NCI-H2227 (cell line): ENCODE data around the gene PLEKHG4.

ENCODE experiments used
- DNase-seq: peaks from one replicate; lab custom pipeline; 2025; ENCODE audit not compliant: unreplicated experiment; lab: John Stamatoyannopoulos, UW

Gene PLEKHG4, protein sequence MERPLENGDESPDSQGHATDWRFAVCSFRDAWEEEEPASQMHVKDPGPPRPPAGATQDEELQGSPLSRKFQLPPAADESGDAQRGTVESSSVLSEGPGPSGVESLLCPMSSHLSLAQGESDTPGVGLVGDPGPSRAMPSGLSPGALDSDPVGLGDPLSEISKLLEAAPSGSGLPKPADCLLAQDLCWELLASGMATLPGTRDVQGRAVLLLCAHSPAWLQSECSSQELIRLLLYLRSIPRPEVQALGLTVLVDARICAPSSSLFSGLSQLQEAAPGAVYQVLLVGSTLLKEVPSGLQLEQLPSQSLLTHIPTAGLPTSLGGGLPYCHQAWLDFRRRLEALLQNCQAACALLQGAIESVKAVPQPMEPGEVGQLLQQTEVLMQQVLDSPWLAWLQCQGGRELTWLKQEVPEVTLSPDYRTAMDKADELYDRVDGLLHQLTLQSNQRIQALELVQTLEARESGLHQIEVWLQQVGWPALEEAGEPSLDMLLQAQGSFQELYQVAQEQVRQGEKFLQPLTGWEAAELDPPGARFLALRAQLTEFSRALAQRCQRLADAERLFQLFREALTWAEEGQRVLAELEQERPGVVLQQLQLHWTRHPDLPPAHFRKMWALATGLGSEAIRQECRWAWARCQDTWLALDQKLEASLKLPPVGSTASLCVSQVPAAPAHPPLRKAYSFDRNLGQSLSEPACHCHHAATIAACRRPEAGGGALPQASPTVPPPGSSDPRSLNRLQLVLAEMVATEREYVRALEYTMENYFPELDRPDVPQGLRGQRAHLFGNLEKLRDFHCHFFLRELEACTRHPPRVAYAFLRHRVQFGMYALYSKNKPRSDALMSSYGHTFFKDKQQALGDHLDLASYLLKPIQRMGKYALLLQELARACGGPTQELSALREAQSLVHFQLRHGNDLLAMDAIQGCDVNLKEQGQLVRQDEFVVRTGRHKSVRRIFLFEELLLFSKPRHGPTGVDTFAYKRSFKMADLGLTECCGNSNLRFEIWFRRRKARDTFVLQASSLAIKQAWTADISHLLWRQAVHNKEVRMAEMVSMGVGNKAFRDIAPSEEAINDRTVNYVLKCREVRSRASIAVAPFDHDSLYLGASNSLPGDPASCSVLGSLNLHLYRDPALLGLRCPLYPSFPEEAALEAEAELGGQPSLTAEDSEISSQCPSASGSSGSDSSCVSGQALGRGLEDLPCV

DNA sequence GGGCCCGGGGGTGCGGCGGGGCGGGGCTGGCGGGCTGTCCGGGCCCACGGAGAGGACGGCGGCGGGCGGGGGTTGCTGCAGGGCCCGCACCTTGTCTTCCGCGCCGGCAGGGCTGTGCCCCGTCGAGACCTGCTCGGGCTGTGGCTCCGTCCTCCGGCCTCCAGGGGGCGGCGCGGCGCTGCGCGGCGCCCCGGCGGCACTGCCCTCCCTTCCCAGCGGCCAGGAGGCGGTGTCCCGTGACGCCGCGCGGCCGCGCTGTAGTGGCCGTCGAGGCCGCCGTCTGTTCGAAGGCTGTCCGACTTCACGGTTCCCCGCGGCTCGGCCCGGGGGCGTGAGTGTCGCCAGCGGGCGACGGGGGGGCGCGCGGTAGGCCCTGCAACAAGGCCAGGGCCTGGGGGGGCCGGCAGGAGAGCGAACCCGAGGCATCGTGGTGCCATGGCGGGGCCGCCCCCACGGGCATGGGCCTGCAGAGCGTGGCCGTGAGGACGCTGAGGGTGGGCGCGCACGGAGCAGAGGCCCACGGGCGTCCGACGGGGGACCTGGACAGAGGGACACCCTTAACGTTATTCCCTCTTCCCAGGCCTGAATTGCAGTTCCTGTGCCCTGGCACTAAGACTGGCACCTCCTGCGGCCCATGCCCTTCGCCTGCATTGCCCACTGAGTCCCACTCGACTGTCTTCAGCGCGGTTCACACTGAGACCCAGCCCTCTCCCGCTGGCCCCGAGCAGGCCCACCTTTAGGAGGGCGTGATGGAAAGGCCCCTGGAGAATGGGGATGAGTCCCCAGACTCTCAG lies at the start of gene PLEKHG4:
TSS of gene PLEKHG4 (plus strand) at position 237 of the 794 bp plus-strand sequence. CDS start at position 750, 513 bp downstream.
- peak; percentile 83 for DNase-seq

DNA sequence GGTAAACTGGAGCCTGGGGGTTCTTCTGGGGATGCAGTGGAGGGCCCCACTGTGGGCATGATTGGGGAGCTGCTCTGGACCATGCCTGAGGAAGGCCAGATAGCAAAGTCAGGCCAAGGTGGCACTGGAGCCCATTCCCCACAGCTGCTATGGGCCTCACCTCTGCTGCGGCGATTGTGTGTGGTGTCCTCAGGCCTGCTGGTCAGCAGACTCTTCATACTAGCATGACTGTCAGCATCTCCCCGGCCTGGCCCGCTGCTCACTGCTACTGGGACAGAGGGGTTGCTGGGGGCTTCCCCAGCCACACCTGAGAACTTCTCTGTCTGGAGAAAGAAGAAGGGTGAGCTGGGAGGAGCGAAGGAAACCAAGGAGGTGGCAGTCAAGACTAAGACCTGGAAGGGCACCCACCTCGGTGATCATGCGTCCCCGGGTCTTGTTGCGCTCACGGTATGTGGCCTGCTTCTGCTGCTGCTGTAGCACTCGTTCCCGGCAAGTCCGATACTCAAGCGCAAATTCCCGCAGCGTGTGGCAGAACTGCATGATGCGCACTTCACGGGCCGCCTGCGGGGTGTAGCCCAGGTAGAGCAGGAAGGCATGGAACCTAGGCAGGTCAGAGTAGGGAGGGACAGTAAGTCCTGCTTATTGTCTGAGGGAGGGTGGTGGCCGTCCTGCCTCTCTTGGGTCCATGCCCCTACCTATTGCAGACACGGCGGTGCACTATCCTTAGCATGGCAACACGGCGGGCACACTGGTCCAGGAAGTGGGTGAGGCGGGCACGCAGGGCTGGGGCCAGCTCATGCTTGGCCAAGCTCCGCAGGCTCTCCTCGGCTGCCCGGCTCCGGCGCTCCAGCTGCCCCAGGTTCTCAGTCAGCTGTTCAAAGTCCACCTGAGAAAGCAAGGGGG lies 49.2 kb upstream of the PLEKHG4 start:
- no peak for DNase-seq

DNA sequence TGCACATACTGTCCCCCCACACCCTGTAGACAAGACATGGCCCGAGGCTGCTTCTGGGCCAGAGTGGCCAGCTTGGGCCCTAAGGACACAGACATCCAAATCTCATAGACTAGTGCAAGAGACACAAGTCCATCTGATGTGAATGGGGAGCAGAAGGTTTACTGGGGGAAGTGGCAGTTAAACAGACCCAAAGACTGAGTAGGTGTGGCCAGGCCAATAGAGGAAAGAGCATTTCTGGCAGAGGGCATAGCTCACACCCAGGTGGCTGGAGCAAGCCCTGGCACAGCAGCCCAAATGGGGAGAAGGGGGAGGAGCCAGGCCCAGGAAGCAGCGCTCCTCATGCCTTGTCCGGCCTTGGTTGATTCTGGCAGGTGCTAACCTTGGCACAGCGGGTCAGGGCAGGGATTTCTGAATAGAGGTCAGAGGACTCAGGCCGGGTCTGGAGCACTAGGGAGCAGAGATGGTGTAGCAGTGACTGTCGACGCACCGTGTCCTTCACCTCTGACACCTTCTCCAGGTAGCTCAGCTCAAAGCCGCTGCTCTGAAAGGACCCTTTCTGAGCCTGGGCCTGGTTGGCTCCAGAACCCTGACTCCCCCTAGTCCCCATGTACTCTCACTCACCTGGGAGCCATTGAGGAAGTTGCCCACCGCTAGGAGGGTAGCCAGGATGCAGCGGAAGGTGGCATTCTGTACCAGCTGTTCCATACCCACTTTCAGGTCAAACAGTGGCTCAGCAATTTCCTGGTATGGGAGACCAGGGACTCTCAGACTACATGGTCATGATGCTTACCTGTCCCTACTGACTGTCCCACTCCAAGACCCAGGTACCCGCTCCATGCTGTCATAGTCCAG lies 48.3 kb upstream of the PLEKHG4 start:
- DNase-seq: no peak

DNA sequence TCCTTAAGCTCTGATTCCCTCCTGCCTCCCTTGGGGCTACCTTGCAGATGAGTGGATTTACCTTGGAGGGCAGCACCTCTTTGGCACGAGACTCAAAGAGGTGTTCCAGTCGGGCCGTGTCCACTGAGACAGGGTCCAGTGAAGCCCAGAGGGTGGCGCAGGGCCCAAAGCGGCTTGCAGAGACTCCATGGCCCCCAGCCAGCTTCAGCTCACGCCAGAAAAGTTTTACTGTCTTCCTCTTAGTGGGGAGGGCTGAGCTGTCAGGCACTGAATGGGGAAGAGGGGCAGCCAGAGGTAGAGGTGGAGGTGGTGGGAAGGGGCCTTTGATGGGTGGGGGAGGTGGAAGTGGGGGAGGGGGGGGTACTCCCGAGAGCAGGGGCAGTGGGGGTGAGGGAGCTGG lies 45.7 kb upstream of the PLEKHG4 start:
- no peak for DNase-seq

DNA sequence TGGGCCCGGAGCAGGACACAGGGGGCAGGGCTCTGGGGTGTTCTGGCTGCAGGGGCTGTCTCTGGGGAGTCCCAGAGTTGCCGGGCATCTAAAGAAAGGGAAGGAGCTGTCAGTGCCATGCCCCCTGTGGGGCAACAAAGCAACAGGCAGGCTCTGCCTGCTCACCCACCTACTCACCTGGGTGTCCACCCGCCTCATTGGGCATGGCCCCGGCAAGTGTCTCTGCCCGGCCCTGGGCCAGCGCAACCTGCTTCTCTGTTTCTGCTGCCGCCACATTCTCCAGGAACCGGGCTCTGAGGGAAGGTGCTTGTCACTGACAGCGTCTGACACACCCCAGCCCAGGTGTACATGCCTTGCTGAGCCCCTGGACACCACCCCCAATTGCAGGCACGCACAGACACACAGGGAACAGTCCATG lies 45.1 kb upstream of the PLEKHG4 start:
- DNase-seq: no peak

DNA sequence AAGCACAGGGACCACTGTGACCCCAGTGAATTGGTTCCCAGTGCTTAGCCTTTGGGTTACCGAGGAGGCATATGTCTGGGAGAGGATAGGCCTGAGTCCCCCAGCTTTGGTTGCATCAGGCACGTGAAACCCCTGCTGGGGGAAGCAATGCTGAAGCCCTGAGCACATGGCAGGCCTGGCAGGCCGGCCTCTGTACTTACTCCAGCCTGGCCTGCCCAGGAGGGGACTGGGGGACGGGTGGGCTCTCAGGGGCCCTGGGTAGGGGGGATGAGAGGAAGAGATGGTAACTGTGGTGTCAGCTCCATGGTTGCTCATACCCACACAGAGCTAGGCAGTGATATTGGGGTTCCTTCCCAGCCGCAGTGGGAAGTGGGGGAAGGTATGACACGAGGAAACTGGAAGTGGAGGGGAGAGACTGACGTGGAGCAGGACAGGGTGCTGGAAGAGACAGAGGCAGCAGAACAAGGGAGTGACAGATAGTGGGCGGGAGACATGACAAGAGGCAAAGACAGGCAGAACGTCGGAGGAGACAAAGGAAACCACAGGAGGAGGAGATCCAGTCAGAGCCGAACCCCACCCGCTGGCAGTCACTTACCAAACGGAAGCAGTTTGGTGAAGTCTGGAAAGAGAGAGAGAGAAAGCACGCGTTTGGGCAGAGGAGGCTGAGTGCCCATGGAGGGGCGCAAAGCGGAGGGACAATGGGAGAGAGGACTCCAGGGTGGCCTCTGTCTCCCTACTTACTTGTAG lies 43.3 kb upstream of the PLEKHG4 start:
- no peak for DNase-seq

DNA sequence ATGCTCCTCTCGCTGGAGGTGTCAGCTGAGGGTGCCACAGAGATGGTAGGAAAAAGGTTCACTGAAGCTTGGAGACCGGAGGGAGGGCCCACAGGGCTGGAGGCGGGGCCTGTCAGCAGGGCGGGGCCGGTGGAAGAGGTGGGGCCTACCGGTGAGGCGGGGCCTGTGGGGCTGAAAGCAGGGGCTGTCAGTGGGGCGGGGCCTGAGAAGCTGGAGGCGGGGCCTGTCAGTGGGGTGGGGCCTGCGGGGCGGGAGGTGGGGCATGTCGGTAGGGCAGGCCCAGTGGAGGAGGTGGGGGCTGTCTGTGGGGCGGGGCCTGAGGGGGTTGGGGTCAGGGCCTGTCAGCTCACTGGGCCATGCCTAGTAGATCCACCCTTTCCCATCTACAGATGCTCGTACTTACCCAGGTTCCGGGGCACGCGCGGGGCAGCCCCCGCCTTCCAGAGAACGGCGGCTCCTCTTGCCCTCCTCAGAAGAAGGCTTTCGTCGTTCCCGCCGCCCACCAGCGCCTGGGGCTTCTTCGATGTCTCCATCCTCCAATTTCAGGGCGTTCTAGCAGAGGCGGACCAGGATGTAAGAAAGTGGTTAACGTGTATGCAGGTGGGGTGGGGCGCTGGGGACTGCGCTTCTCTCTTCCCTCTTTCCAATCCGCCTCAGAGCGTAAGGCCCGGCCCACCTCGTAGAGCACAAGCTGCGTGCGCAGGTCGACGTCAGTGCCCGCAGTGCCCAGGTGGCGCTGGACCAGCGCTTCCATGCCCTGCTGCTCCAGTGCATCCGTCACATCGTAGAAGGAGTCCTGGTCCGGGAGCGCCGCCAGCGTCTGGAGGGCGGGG lies 42.6 kb upstream of the PLEKHG4 start:
- peak; percentile 31 for DNase-seq

DNA sequence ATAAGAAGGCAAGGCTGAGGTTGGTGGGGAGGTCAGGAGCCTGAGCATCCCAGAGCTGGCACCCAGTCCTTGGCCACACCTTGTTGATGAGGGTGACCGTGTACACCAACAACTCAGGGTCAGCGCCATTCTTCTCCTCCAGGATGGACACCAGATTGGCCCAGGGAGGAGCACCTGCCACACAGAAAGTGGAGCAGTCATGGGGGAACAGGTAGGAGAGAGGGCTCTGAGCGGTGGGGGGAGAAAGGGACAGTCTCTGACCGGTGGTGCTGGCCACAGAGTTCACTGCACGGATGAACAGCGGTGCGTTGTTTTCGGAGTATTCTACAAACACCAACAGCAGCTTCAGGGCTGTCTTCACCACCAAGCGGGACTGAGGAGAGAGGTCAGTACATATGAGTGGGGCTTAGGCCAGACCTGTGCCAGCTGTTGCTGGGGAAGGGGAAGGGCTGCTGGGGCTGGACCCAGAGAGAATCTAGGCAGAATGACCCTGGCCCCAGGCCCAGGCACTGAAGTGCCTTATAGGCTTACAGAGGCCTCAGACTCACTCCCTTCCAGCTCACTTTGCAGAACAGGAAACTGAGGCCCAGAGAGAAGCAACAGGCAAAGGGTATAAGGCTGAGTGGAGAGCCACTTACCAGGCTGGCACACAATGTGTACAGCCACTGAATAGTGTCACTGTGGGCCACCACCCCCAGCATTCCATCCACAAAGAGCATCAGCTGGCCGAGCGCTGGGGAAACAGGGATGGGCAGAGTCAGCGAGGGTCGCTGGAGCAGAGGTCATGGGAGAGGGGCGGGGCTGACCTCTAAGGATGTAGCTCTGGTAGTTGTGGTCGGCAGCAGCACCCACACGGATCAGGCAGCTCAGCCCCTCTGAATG lies 41.7 kb upstream of the PLEKHG4 start:
- no peak for DNase-seq

DNA sequence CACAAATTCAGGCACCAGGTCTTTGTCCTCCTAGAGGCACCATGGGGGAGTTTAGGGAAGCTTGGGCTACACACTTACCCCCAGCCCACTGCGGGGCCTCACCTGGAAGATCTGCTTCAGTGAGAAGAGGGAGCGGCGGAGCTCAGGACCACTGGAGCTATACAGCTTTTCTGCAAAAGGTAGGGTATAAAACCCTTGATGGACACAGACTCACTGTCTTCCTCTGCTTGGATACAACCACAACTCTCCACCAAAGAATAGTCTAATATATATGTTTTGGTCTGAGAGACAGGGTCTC lies 41.1 kb upstream of the PLEKHG4 start:
- DNase-seq: no peak

DNA sequence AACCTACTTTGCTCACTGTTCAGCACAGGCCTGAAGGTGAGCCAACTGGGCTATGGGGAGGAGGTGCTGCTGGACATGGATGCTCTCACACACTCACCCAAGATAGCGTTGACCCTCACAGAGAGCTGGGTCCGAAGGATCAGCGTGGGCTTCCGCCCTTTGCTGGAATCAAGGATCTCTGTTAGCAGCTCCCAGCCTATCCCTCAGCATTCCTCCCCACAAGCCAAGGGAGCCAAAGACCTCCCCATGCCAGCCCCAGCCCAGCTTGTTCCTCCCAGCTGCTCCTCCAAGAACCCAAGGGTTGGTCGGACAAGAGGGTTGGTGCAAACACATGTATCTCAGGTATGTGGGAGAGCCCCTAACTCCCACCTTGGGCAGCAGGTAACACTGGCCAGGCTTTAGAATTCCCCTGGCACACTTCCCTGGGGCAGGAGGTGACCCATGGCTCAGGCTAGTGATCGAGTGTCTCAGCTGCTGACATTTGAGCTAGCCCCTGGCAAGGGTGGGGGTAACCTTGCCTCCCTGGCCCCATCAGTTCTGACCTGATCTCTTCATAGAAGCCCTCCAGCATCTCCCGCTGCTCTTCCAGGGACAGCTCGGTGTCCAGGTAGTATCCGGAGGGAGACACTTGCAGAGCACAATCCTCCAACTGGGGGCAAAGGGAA lies 40.4 kb upstream of the PLEKHG4 start:
- DNase-seq: no peak

DNA sequence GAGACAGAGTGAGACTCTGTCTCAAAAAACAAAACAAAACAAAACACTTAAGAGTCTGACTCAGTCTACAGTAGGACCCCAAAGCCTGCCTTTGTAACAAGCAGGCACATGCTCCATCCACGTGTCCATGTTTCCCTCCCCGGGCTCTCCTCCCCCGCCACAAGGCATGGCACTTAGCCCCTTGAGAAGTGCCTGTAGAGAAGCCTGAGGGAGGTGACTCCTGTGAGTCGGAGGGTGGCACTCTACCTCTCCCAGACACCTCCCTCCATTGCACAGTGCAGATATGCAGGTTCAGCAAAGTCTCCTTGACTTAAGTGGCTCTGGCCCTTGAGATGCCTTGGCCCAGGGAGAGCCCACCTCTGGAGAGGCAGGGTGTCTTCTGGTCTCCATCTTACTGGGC lies 38.8 kb upstream of the PLEKHG4 start:
- no peak for DNase-seq

DNA sequence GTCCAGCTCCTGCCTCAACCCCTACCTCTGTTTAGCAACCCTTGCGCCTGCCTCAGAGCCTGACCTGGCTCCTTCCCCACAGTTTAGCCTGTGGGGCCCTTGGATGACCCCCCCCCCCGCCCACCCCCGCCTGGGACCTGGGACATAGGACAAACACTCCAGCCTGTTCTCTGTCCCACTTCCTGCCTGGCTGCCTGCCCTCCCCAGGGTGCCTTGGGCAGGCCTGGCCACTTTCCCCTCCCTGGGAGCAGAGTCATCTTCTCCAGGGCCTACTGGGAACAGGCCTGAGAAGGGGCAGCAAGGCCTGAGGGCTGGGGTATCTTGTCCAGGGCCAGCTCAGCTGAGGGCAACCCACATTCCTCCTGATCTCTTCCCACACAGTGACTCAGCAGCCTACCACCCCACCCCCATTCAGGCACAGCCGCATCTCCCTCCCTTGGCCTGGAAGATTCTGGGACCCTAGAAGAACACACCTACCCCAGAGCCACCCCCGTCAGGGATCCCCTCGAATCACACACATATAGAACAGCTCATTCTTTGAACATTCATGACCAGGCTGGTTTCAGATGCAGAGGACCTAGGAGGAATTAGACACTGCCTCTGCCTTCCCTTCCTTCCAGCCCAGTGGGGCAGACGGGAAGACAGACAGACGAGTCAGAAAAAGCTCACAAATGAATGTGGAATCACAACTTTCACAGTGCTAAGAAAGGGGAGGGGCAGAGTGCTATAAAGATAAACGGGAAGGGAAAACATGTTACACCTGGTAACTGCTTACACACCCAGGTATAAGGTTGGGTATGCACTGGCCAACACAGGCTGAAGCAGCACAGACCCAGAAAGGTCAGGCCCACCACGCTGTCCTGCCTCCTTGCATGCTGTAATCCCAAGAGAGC lies 38.1 kb upstream of the PLEKHG4 start:
- DNase-seq: no peak

DNA sequence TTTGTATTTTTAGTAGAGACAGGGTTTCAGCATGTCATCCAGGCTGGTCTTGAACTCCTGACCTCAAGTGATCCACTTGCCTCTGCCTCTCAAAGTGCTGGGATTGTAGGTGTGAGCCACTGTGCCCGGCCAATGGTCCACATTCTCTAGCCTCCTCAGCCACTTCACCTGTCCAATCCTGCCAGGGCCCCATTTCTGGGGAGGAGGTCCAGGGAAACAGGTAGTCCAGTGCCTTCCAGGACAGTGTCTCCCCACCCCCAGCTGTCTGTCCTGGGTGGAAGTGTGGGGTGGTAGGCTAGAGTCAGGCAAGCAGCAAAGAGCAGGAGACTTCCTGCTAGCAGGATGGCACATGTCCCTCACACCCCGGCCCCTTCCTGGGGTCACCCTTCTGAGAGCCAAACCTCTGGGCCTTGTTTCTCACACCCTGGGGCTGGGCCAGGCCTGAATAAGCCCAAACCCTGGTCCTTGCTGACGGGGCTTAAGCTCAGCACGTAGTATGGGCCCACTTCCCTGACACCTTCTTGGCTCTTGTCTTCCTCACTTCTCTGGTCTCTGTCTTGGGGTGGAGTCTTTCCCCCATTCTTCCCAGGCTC lies 37.1 kb upstream of the PLEKHG4 start:
- no peak for DNase-seq

DNA sequence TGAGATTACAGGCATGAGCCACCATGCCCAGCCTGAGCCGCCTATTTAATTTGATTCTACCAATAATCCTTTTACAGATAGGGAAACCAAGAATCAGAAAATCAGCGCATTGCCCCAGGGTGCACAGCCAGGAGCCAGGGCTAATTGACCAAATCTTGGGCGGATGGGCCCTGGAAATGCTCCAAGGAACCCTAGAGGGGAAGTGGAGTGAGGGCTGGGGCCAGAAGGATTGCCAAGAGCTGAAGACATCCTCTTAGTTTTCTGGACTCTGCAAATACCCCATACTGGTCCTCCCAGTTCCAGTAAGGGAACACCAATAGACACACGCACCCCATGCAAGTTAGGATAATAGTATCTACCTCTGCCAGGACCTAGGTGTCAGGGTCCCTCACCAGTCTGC lies 35.9 kb upstream of the PLEKHG4 start:
- DNase-seq: no peak
